NCI-H2171 treated with DMSO at 0.1 percent for 48 hours (cell line): ENCODE results near the gene RNF130.
A peak's percentile ranks its signal among the peaks of the same experiment; 100 is the strongest.

Experiments used
- DNase-seq: peaks from one replicate; lab custom pipeline; 2025; lab: John Stamatoyannopoulos, UW

The RNF130 gene

DNA sequence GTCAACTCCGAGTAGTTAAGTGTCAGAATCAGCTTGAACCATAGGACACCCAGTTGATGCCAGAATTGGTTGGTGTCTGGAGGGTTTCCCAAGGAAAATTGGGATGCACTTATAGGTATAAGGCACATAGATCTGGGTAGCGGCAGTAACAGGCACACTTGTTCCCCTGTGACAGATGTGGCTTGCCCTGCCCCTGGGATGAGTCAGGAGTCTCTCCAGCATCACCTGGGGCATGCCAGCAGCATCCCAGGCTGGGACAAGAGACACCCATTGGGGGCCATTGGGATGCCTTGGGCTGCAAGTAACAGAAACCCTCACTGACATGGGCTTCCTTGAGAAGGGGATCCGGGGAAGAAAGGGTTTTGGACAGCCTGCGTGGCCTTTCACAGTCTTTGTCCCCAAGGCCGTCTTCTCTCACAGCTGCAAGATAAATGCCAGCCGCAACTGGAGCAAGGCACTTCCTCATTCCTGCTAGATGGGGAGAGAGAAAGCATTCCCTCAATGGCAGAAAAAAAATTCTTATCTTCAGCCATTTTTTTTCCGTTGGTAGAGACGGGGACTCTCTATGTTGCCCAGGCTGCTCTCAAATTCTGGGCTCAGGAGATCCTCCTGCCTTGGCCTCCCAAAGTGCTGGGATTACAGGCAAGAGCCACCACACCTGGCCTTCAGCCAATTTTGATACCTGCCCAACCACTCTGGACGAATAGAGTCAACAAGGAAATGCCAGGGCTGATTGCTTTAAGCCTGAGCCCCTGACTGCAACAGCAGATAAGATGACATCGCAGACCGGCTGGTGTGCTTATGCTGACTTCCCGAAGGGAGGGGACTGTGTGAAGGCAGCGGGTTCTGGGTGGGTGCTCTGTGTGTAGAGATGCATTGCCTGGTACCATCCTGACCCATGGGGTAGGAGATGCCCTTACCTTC lies 13.3 kb upstream of the RNF130 start:
- DNase-seq, result peak; percentile 5

DNA sequence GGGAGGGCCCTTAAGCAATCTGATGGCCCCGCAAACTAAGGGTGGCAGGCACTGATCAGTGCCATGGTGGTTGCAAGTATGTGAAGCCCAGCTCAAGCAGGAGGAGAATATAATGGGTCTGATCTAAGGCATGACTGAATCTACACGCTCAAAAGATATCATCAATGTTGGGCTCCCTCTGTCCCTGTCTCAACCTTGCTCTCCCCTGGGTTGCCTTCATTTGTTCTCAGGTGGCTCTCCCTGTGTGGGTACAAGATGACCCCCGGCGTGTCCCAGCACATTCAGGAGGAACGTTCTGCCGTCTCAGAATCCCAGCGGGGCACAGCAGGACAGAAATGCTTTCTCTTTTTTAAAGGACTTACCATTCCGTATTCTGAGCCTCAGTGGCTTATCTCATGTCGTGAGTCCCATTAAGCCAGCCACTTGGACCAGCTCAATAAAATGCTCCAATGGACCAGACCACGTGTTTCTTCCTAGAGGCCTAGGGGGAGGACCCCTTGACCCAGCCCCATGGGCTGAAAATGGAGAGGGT lies 12.0 kb upstream of the RNF130 start:
- DNase-seq, result no peak

DNA sequence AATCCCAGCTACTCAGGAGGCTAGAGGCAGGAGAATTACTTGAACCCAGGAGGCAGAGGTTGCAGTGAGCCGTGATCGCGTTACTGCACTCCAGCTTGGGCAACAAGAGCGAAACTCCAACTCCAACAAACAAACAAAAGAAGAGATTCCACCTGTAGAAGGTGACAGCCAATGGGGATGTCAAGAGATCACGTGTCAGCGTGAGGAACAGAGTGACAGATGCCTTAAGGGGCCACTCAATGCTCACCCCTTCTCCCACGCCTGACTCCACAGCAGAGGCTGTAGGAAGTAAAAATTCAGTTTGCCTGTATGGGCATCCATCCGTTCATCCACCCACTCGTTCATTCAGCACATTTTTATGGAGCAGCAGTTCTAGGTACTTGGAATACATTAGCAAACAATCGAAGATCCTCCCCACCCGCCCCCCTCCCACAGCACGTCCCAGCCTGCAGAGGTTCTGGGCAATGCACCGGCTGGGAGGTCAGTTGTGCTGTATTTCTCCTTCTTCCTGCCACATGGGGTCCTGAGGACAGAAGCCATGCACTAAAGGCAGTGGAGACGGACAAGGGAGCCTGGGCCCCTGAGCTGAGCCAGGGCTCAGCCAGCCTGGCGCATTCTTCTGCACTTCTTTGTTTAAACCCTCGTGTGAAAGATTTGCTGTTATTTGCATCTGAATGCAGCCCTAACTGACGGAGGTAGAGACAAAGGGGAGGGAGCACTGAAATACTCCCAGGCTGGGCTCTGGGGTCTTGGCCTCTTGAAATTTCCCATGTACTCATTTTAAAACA lies 11.3 kb upstream of the RNF130 start:
- no peak for DNase-seq

DNA sequence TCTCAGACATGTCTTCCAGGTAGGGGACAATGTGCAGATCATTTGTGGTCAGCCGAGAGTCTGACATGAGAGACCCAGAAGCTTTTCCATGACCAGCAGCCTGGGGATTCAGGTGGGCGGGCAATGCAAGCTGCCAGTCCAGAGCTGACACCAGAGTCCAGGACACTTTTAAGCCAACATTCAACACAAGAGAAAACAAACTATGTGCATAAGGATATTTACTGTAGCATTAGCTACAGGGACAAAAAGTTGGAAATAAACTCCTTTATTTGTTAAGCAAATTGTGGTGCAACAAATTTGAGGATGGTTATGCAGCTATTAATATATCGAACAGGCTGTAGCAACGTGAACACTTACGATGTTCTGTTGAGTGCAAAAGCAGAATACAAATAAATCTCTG lies 9.9 kb upstream of the RNF130 start:
- no peak for DNase-seq

DNA sequence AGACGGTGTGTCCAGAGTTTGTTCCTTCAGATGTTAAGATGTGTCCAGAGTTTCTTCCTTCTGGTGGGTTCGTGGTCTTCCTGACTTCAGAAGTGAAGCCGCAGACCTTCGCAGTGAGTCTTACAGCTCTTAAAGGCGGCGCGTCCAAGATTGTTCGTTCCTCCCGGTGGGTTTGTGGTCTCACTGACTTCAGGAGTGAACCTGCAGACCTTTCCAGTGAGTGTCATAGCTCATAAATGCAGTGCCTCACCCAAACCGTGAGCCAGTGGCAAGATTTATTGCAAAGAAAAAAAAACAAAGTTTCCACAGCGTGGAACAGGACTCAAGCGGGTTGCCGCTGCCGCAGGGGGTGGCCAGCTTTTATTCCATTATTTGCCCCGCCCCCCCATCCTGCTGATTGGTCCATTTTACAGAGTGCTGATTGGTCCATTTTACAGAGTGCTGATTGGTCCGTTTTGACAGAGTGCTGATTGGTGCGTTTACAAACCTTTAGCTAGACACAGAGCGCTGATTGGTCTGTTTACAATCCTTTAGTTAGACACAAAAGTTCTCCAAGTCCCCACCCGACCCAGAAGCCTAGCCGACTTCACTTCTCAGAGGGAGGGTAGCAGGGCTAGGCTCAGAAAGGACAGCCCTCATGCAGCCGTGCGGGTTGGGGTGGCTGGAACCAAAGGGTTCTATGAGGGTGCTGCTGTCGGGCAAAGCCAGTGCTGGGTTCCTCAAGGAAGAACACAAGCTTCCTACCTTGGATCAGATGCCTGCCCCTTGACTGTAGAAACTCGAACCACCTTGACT lies 9.1 kb upstream of the RNF130 start:
- no peak for DNase-seq

DNA sequence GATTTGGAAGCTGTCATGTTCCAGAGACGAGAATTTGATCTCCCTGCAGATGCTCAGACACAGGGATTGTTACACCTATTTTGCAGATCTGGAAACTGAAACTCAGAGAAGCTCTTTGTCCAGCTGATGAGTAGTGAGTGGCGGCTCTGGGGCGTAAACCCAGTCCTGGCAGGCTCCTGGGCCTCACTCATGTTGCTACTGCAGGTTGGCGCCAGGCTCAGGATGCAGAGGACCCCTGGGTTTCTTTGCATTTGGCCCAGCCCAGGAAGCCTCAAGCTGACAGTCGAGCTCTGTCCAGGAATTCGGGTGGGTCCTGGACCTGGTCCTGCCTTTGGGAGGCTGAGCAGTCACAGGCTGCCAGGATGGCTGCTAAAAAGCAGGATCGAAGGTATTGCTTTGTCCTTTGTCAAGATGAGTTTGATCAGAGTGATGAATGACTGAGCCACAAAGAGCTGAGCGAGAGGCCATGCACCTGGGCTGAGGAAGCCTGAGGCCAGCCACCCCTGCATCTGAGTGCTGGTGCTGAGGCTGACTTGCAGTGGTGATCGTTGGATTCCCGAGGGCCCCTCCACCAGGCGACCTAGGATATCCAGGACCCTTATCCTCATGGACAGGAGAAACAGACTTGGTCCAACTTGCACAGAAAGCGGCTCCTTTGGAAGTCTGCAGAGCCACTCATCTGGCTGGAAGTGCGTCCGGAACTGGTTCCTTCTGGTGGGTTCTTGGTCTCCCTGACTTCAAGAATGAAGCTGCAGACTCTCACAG lies 8.3 kb upstream of the RNF130 start:
- no peak for DNase-seq

DNA sequence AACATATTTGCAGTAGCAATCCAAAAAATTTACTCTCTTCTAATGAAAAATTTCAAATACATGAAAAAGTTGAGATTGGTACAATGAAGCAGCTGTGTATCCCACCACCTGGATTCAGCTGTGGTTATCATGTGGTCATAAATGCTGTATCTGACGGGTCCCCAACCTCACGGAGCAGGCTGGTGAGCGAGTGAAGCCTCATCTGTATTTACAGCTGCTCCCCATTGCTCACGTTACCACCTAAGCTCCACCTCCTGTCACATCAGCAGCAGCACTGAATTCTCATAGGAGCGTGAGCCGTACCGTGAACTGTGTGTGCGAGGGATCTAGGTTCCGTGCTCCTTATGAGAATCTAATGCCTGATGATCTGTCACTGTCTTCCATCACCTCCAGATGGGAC lies 6.8 kb upstream of the RNF130 start:
- DNase-seq, result no peak

DNA sequence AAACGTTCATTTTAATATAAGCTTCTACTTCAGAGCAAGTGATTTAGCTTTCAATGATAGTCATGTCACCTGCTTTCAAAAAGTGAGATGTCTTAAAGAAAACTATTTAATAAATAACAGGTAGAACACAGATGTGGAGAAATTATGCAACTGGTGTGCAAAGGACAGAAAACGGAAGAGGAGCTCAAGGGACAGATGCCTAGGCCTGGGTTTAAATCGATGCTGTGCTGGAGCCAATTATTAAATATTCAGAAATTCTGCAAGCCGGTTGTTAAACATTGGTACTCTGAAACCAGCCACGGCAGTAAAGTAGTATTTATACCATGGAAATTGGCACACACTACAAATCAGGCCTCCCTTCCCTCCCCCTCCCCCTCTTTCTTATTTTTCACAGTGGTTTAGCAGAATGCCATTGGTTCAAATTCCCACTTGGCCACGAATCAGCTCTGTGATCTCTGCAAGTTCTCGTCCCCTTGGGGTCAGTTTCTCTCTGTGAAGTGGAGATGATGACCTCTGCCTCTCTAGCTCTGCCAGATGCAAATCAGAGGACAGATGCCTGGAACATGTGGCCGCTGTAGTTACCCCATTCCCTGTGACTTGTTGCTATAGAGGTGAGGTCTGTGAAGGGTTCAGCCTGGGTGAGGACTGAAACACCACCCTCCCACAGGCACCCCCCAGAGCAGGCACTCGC lies 6.2 kb upstream of the RNF130 start:
- DNase-seq, result no peak

DNA sequence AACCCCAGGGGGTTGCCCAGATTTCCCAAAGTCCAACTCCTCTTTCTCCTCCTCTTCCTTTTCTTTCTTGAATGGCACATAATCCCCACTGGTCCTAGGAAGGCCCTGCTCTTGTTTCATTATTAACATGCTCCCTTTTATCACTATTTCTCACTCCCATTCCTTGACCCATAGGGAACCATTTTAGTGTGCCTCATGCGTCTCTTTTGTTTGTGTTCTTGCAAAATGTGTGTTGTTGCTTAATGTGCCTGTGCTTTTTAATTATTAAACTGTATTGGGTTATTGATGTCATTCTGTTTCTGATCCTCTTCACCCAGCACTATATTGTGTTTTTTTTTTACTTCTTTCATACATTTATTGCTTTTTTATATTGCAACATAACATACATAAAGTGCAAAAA lies 4.1 kb upstream of the RNF130 start:
- no peak for DNase-seq

DNA sequence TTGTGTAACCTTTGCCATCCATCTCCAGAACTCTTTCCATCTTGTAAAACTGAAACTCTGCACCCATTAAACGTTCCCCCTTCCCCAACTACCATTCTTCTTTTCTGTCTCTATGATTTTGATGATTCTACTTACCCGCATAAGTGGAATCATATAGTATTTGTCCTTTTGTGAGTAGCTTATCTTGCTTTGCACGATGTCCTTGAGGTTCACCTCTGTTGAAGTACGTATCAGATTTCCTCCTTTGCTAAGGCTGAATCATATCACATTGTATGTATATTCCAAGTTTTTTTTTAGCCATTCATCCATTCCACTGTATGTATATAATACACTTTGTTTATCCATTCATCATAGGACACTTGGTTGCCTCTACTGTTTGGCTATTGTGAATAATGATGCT lies 2.9 kb upstream of the RNF130 start:
- DNase-seq, result peak; percentile 18

DNA sequence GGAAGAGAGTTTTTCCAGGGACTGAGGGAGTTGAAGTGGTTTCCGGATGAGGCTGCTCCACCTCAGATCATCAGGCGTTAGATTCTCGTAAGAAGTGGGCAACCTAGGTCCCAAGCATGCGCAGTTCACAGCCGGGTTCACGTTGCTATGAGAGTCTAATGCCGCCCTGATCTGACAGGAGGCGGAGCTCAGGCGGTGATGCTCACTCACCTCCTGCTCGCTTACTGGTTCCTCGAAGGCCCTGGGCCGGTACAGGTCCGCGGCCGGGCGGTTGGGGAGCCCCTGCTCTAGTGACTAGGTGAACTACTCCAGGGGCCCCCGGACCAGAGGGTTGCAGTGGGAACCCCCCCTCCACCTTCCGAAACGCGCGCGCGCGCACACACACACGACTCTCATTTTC lies 997 bp upstream of the RNF130 start:
- DNase-seq, result no peak

DNA sequence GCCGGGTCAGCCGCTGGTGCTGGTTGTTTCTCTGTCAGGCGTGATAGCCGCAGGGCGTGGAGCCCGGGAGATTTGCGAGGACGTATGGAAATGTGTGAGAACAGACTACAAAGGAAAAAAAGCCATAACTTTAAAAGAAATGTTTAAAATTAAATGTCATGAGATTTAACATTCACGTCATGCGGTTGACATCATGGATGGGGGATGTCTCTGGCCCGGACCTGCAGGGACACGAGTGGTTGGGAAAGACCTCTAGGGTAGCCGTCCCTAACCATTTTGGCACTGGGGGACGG lies 643 bp upstream of the RNF130 start:
- no peak for DNase-seq

DNA sequence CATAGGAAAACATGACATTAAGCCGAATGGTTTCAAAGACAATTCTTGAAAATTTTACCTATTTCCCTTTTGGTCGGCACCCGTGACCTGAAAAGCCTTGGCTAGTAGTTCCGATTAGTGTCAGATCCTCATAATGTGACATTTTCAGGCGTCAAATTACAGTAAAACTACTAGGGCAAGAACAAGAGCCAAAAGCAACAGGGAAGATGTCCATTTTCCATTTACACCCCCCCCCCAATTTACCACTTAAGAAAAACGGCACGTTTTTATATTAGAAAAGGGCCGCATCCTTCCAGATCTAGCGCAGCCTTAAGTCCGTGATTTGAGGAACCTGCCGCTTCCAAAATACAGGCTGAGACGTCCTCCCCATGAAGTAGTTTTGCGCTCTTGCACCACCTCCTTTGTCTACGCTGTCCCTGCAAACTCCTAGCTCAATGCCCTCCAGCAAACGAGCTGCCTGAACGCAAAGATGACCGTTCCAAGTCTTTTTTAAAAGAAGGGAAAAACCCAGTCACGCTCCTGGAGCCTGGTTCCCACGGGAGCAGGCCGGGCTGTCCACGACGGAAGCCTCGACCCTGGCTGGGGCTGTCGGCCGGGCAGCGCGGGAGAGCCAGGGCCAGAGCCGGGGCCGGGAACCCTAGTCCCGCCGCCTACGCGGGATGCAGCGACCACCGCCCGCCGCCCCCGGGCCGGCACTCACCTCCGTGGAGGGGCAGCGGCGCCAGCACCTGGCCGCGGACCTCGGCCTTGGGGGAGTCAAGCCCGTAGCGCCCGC lies 616 bp downstream of the RNF130 start:
- DNase-seq, result peak; percentile 34

DNA sequence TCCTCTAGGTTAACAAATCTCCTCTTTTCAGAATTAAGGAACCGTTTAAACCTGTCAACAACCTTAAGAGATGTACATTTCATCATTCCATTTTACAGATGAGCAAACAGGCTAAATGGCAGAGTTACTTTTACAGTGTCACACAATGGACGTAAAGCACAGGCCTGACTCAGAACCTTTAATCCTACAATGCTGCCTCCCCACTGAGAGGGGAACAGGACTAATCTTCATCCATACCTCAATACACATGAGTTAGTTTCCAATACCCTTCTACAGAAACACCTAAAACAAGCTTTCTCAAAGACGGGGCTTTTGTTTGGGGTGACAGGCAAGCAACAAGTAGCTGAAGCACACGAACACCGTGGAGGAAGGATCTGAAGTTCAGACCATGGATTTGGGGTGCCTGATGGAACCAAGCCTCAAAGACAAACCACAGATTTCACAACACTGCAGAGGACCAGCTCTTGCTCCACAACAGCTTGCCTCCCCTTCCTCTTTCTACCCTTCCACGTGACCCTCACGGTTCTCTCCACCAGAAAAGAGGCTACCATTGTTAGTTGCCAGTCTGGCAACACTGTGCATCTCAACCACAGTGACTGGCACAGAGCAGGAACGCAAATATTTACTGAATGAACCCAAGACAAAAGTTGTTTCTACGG lies 1.8 kb downstream of the RNF130 start:
- DNase-seq, result no peak

DNA sequence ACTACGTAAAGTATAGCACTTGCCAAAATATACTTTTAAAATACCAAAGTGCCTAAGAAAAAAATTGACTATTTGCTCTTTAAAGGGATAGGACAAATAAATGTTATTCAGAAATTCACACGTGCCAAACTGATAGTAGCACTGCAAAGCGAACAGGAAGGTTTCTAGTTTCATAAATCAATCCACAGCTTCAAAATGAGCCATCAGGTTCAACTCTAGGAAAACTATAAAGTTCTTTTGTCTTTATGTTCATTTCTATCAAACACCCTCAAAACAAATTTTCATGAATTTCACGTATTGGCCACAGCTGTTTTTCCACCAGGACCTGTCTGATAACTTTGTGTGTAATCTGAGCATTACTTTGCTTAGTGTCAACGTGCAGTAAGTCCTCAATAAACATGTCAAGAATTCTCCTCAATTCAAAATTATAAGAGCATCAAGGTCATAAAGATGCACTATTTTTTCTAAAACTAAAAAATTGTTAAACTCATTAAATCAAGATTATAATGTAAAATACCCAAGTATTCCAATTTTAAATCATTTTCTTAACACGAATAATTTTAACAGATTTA lies 3.0 kb downstream of the RNF130 start:
- no peak for DNase-seq

DNA sequence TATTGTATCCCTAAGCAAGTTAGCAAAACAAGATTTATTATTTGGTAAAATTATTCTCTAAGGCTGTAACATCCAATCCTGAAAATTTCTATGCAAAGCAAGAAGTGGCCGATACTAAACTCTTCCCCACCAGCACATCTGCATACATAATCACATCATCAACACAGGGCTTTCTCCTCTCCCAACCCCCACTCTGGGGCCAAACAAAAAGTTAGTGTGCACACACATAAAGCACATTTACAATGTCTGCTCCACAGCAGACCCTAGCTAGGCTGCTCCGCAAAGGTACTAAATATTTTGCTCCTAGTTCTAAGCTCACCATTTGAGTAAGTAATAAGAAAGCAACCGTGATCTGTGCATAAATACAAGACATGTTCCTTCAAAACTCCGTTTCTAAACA lies 3.6 kb downstream of the RNF130 start:
- DNase-seq, result no peak

DNA sequence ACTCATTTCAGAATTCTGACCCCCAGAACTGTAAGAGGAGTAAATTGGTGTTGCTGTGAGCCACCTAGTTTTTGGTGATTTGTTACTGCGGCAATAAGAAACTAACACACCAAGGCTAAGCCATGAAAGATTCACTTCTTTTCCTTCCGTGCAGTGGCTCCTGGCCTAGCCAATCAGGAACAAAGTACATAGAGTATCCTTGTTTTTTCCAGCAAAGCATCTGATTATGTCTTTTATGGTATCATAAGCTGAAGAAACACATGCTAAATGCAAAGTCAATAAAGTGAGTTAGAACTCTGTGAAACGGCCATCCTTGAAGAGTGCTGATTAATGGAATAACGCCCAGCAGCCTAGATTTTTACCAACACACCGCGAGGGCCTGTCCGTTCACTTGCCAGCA lies 11.4 kb downstream of the RNF130 start:
- DNase-seq, result no peak

DNA sequence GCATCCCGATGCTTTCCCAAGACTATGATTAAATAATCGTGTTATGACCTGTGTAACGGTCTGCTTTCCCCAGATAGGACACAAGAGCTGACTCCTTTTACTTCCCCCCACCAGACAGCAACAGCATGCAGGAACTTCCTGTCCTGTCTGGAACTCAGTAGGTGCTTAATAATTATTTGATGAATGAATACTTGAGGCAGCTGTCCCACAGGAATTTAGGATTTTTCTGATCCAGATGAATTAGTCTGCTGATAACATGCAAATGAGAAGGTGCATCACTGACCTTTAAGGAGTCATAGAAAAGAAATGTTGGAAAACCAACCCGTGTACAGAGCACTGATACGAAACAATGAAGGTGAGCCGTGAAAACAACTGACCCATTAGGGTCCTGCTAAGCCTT lies 12.2 kb downstream of the RNF130 start:
- no peak for DNase-seq

DNA sequence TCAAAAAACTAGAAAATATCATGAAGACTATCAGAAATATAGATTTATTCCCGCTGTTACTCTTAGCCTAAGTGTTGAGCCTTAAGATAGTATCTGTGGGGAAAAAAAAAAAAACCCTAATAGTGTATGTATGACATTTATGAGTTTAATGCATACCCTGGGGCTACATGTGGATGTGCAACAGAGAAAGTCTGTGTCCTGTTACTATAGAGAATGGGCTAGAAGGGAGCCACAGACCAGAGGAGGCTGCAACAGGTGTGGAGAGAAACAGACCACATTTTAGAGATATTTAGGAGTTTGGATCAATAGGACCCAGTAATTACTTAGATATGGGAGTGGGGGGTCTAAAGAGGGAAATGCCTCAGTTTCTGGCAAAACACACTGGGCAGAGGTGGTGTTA lies 15.4 kb downstream of the RNF130 start:
- no peak for DNase-seq
